GM03348 (cell line): Measurements from ENCODE around the gene MAMDC2.
"Not testable (repeated sequence)": the region's sequence is repeated elsewhere in the genome, so short reads cannot be mapped to it uniquely, and the experiment has no call there.

ENCODE experiments used
- DNase-seq: peaks from one replicate; pipeline ENCODE4 v3.0.0; 2012; ENCODE audit warnings: low spot score

The MAMDC2 gene

DNA sequence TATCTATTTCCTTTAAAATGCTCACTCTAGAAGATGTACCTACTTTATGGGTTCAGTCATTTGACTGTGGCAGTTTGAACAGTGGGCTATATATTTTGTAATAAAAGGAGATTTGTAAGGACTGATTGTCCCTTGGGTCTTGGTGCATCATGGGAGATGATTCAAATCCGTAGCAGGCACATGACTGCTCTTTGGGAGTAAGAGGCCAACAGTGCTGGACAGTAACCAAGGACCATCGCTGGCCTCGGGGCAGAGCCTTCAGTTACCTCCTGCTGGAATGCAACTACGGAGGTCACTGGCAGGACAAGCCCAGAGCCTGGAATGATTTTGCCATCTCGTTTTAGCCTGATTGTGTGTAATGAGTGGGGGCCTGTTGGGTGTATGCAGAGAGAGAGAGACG lies 7.0 kb upstream of the MAMDC2 start:
- DNase-seq, result no peak

GRCh38 chr9:70038171-70038621 lies 5.5 kb upstream of the MAMDC2 start:
- DNase-seq, result not testable (repeated sequence)

- DNase-seq, result no peak
Observed at GRCh38 chr9:70040376-70040903, 3.2 kb upstream of the MAMDC2 start.

- DNase-seq, result no peak
Observed at GRCh38 chr9:70042461-70043215, 1.0 kb upstream of the MAMDC2 start.

DNA sequence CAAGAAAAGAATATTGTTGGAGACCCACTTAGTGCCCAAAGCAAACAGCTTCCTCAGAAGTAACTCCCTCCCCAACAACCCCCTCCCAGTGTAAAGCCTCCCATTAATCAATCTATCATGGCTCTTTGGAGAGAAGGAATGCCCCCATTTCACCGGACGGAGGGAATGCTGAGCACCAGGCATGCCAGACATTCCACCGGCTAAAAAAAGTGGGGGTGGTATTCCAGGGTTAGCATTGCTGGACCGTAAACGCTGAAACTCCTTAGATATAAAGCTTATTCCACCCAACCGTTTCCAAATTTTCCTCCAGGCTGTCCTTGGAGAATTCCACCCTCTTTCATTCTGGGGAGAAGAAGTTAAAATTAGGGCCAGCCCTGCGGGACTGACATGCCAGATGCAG lies 363 bp upstream of the MAMDC2 start:
- DNase-seq, result peak; percentile 19

- peak; percentile 72 for DNase-seq
Observed at GRCh38 chr9:70044490-70045307, 1.1 kb downstream of the MAMDC2 start.

DNA sequence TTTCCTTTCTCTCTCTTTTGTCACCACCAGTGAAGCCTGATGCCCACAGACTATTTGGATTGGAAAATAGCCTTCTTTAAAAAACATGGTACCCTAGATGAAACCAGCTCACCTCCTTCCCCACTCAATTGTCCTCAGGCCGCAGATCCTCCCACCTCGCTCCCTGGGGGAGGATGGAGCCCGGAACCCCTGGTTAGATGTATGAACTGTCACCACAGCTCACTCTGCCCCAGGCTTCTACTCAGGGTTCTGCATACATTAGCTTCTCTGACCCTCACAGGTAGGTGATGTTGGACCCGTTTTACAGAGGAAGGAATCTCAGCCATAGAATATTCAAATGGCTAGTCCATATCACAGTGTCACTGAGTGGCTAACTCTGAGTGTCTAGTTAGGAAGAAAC lies 1.8 kb downstream of the MAMDC2 start:
- DNase-seq, result no peak

- no peak for DNase-seq
Observed at GRCh38 chr9:70046274-70047070, 2.8 kb downstream of the MAMDC2 start.

- DNase-seq, result peak; percentile 60
Observed at GRCh38 chr9:70049236-70049635, 5.6 kb downstream of the MAMDC2 start.

DNA sequence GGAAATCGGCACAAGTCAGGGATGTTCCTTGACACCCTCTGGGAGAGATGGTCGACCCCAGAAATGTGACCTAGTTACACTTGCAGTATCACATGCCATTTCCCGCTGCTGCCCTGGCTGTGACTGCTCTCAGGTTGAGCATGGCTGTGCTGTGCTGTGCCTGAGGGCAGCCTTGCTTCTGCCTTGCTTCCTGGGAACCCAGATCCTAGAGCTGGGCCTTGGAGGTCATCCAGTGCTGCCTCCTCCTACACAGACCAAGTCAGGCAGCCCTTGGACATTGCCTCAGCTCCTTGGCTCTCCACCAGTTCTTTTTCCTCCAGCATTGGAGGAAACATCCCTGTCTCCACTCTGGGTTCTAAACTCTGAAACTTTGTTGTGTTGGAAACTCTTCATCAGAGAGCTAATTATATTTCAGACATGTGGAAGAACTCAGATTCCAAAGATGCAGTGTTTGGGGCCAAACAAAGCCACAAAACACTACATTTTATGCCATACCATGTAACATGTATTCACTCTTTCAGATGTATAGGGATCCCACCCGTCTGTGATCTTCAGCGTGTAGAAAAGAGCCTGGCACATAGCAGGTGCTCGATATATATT lies 6.1 kb downstream of the MAMDC2 start:
- peak; percentile 73 for DNase-seq

DNA sequence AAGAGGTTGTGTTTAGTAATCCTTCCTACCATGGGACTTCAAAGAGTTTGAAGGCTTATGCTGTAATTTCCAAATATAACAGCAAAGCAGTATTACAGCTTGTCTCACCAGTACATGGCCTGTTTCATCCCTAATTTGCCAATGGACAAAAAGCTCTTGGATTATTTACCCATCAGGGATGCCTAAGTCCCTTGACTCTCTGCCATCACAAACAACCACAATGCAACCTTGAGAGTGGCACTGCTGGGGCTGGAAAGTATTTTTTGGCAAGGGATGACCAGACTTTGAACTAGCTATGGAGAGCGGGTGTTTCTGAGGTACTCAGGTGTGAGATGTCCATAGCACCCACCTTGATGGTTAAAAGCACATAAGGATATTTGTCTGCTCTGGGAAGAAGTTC lies 9.1 kb downstream of the MAMDC2 start:
- no peak for DNase-seq

DNA sequence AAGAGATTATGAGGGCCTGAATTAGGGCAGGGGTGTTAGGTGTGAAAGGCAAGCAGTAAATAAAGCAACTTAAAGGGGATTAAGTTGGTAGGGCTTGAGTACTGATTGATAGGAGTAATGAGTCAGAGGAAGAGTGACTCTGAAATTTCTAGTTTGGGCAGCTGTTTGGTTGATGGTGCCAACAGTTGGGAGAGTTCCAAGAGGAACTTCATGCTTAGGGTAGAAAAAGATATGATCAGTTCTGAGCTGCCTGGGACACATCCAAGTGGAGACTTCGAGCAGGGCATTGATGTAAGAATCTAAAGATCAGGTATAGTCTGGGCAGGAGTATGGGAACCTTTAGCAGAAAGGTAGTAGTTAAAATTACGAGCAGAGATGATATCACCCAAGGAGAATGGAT lies 10.2 kb downstream of the MAMDC2 start:
- no peak for DNase-seq

DNA sequence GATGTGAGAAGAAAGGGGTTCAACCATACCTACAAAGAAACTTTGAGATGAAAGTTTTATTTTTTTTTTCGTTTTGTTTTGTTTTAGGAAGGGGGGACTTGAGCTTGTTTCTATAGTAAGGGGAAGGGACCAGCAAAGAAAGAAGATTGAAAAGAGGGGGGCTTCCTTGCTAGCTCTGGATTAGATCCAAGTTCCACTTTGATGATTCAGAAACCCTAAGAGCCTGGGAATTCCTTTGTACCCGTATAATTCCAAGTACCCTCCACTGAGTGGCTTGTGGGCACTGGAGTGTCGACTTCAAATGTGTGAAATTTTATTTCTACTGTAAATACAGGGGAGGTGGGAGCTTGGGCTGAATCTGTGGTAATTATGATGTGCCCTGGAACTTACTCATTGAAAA lies 10.9 kb downstream of the MAMDC2 start:
- DNase-seq, result no peak

GRCh38 chr9:70055406-70056210 lies 12.0 kb downstream of the MAMDC2 start:
- DNase-seq, result no peak

- DNase-seq, result no peak
Observed at GRCh38 chr9:70056211-70056944, 12.7 kb downstream of the MAMDC2 start.

- DNase-seq, result no peak
Observed at GRCh38 chr9:70058569-70059116, 15.0 kb downstream of the MAMDC2 start.

DNA sequence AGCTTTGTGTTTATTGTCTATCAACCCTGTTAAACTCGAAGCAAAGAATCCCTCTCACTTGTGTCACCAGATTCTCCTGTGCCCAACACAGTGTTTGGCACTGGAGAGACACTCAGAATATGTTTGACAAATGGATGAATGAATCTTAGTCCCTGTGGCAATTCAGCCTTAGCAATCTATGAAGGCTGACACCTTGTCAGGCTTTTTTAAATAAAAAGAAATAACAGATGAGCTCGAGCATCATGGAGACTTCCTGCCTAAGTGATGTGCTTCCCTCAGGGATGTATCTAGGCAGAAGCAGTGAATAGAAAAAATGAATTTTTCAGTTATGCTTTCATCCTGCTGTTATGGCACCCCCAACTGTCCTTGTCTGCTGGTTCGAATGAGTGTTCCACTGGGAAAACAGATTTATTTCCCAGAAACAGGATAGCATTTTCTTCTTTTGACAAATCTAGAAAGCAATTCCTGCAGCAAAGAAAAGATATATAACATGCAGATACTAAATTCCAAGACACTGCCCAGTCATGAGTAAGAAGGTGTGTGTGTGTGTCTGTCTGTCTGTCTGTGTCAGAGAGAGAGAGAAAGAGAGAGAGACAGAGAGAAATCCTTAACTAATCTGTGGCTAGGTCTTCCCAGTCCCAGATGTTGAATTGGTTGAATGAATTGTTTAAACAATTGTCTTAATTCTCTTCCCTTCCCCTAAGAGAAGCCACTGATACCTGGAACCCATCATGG lies 16.7 kb downstream of the MAMDC2 start:
- DNase-seq, result no peak

- DNase-seq, result no peak
Observed at GRCh38 chr9:70060883-70061507, 17.3 kb downstream of the MAMDC2 start.

- DNase-seq, result no peak
Observed at GRCh38 chr9:70061776-70062175, 18.1 kb downstream of the MAMDC2 start.
